Effector memory CD4-positive, alpha-beta T cell (primary cell): ENCODE results near the gene CLEC16A.

Source experiments
- DNase-seq, 3 donors: peaks; one replicate each; pipeline ENCODE4 v3.0.0-alpha.2; 2020
- H3K27ac ChIP-seq: 2 replicates; pipeline ENCODE4 v1.7.0; 2013; ENCODE audit warnings: mild to moderate bottlenecking, low read length, moderate library complexity; ENCODE audit not compliant: insufficient read depth, poor library complexity, severe bottlenecking
- H3K27me3 ChIP-seq: replicated peaks from 2 replicates; pipeline ENCODE4 v1.7.0; 2013; ENCODE audit warnings: mild to moderate bottlenecking, low read length; ENCODE audit not compliant: insufficient read depth, control insufficient read depth, poor library complexity, severe bottlenecking
- H3K36me3 ChIP-seq: 2 replicates; pipeline ENCODE4 v1.7.0; 2013; ENCODE audit warnings: mild to moderate bottlenecking, low read length, moderate library complexity; ENCODE audit not compliant: control insufficient read depth, insufficient read depth
- H3K4me1 ChIP-seq: 2 replicates; pipeline ENCODE4 v1.7.0; 2013; ENCODE audit warnings: low read length, mild to moderate bottlenecking; ENCODE audit not compliant: control insufficient read depth, insufficient read depth, poor library complexity, severe bottlenecking
- H3K4me3 ChIP-seq: 2 replicates; pipeline ENCODE4 v1.7.0; 2013; ENCODE audit warnings: low read length, low read depth, mild to moderate bottlenecking; ENCODE audit not compliant: insufficient read depth, poor library complexity, severe bottlenecking
- H3K9me3 ChIP-seq: 2 replicates; pipeline ENCODE4 v1.7.0; 2013; ENCODE audit warnings: mild to moderate bottlenecking, low read length, moderate library complexity; ENCODE audit not compliant: control insufficient read depth

CLEC16A gene

DNA sequence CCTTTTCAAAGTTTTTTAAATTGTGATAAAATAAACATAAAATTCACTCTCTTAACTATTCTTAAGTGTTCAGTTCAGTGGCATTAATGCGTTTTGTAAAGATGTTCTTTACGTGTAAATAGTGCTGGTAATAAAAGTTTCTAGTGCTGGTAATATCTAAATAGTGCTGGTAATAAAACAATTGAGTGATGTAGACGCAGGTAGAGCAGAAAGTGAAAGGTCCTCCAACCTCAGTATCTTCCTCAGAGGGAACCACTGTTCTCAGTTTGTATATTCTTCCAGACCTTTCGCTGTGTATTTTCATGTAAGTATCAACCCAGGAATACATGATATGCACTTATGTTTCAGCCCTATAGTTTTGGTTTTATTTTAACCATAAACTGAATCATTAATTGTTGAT is 53.1 kb downstream of the CLEC16A start:
- Histone ChIP-seq H3K27ac (no peak overlapping the region), H3K4me3 (no peak overlapping the region), H3K27me3 (no peaks in the 10 kb centered on the region), H3K9me3 (no peaks in the 10 kb centered on the region), H3K36me3 (peaks cover 10% of the 10 kb centered on the region), H3K4me1 (no peaks in the 10 kb centered on the region)
- no peak for DNase-seq

DNA sequence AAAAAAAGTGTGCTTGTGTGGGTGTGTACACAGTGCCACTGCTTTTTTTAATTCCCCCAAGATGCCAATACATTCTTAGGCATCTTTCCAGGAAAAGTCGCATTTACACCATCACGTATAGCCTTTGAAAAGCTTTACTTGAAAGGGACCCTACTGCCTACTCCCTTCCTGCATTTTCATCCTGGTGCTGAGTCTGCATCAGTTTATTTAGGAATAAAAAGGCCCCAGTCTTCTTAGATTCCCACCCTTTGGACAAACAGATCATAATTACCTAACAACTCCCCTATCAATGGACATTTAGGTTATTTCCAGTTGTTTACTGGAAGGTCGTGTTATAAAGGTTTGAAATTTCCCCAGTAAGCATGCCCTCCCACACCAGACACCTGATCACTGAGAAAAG is 54.9 kb downstream of the CLEC16A start:
- Histone ChIP-seq H3K36me3 (peaks cover 18% of the 10 kb centered on the region), H3K4me1 (no peaks in the 10 kb centered on the region), H3K4me3 (no peak overlapping the region), H3K9me3 (no peaks in the 10 kb centered on the region), H3K27ac (no peak overlapping the region), H3K27me3 (no peaks in the 10 kb centered on the region)
- no peak for DNase-seq

DNA sequence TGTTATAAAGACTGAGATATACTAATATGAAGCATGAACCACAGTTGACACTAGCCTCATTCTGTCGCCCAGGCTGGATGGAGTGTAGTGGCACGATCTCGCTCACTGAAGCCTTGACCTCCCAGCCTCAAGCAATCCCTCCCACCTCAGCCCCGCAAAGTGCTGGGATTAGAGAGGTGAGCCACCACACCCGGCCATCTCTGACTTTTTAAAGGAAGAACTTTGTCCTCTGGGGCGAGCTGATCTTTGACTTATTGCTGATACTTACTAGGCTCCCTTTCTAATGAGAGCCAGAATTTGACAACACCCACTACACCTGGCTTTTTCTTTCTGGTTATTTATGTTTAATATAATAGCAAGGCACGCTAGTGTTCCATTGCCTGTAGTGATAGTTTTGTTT is 57.2 kb downstream of the CLEC16A start:
- Histone ChIP-seq H3K27me3 (no peaks in the 10 kb centered on the region), H3K4me3 (no peak overlapping the region), H3K4me1 (no peaks in the 10 kb centered on the region), H3K27ac (no peak overlapping the region), H3K36me3 (peaks cover 17% of the 10 kb centered on the region), H3K9me3 (no peaks in the 10 kb centered on the region)
- DNase-seq, result no peak

DNA sequence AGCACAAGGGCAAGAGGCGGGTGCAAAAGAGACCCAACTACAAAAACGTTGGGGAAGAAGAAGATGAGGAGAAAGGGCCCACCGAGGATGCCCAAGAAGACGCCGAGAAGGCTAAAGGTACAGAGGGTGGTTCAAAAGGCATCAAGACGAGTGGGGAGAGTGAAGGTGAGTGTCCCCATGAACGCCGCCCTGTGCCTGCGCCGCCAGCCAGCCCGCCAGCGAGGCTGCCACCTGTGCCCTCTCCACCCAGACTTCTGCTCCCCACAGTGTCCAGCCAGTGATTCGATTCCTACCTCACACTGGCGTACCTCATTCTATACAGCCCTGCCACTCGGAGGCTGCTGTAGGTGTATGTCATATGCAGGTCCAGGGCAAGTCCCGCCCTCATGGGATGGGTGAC is 58.8 kb downstream of the CLEC16A start:
- peaks cover 20% of the 10 kb centered on the region for H3K36me3 ChIP-seq
- H3K27me3 ChIP-seq, result no peaks in the 10 kb centered on the region
- no peak overlapping the region for H3K27ac ChIP-seq
- H3K9me3 ChIP-seq, result no peaks in the 10 kb centered on the region
- no peaks in the 10 kb centered on the region for H3K4me1 ChIP-seq
- no peak overlapping the region for H3K4me3 ChIP-seq
- DNase-seq, result no peak

DNA sequence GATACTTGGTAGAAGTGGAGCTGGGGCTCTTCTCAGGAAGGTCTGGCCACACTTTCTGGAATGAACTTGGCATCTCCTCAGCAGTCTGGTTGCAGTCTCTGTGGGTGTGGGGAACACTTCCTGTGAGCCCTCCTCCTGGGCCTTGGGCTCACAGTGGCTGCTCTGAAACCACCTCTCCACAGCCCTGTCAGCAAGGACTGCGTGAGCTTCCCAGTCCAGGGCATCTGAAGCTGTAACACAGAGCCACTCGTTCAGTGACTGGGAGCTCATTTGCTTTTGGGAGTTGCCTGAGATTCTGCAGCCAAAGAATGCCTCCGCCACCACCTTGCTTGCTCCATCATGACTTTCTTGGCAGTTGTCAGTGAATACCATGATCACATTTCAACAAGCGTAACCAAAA is 60.0 kb downstream of the CLEC16A start:
- no peaks in the 10 kb centered on the region for H3K9me3 ChIP-seq
- H3K4me1 ChIP-seq, result no peaks in the 10 kb centered on the region
- no peak overlapping the region for H3K27ac ChIP-seq
- no peaks in the 10 kb centered on the region for H3K27me3 ChIP-seq
- peaks cover 25% of the 10 kb centered on the region for H3K36me3 ChIP-seq
- DNase-seq, result no peak
- no peak overlapping the region for H3K4me3 ChIP-seq

DNA sequence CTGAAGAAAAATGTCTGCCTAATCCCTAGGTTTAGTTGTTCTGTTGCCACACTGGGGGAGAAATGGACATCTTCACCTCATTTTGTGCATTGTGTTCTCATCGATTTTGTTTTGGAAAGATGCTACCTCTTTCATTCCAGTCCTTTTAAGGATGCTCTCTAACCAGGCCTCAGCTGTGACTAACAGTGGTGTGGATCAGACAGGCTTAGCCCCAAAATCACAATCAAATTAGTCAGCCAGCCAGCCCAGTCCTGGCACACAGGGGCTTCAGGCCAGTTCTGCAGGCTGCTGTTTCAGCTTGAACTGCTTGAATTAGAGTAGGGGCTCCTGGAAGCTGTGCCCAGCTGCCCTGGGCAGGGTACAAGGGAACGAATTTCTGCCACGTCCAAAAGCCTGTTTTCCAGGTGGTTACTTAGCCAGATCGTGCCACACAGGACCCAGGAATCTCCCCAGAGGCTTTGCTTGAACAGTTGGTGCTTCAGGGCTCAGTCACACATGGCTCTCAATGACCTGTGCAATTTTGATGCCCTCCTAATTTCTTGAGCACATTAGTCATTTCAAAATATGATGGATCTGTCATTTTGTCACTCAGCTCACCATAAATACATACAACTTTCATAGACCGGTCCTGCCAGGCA is 60.7 kb downstream of the CLEC16A start:
- Histone ChIP-seq H3K4me3 (no peak overlapping the region), H3K9me3 (no peaks in the 10 kb centered on the region), H3K27me3 (no peaks in the 10 kb centered on the region), H3K27ac (no peak overlapping the region), H3K36me3 (peaks cover 28% of the 10 kb centered on the region), H3K4me1 (no peaks in the 10 kb centered on the region)
- no peak for DNase-seq

DNA sequence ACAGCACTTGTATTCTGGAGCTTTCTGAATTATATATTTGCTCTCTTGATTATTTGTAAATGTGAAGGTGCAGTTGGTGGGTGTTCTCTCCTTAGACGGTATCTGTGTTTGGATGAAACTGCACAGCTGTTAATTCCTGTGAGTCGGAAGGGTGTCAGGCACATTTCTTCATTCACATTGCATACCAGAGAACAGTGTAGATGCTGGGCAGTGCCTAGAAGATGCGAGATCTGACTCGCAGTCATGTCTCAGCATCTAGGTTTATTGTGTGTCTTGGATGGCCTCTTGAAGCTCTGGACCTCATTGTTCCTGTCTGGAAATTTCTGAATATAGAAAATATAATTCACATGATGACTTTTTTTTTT is 61.2 kb downstream of the CLEC16A start:
- no peak overlapping the region for H3K27ac ChIP-seq
- H3K4me1 ChIP-seq, result no peaks in the 10 kb centered on the region
- H3K4me3 ChIP-seq, result no peak overlapping the region
- no peaks in the 10 kb centered on the region for H3K27me3 ChIP-seq
- H3K36me3 ChIP-seq, result peaks cover 25% of the 10 kb centered on the region
- no peaks in the 10 kb centered on the region for H3K9me3 ChIP-seq
- no peak for DNase-seq

DNA sequence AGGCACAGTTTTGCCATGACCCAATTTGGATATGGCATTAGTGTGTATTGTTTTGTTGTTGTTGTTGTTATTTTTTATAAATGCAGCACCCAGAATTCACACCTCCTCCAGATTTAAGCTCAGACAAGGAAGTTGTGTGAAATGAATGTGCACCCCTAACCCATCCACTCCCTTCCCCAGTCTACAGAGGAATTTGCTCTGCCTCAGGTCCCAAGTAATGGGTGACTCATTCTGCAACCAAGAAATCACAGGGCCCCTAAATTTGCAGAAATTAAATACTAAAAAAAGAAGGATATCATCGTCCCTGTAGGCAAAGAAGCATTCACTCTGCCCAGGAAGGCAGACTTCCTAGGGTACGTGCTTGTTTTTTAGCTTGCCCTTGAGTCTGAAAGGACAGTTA is 62.3 kb downstream of the CLEC16A start:
- Histone ChIP-seq H3K4me3 (no peak overlapping the region), H3K27ac (no peak overlapping the region), H3K27me3 (no peaks in the 10 kb centered on the region), H3K4me1 (no peaks in the 10 kb centered on the region), H3K9me3 (no peaks in the 10 kb centered on the region), H3K36me3 (peaks cover 29% of the 10 kb centered on the region)
- no peak for DNase-seq

DNA sequence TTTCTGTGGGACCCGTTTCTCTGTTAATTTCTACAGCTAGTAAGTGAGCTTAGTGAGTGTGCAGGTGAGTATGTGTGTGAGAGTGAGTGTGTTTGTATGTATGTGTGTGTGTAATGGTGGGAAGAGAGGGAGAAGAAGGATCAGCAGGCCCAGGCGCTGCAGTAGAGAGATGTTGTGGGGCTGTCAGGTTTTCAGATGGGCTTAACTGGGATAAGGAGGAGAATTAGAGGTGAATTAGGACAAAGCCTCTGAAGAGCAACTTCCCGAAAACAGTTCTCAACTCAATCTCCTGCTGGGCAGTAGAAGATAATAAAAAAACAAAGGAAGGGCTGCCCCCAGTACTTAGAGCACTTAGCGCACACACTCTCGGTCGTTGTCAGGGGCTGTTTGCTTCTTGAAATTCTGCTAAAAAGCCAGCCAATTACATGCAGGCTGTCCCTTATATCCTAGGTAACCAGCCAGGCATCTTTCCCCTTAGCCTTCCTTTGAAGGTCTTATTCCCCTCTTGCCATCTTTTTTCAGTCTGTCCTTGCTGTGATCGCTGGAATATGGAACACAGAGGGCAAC is 63.4 kb downstream of the CLEC16A start:
- DNase-seq, result no peak
- H3K27me3 ChIP-seq, result no peaks in the 10 kb centered on the region
- H3K27ac ChIP-seq, result no peak overlapping the region
- H3K36me3 ChIP-seq, result peaks cover 24% of the 10 kb centered on the region
- H3K4me1 ChIP-seq, result no peaks in the 10 kb centered on the region
- H3K9me3 ChIP-seq, result no peaks in the 10 kb centered on the region
- H3K4me3 ChIP-seq, result no peak overlapping the region

DNA sequence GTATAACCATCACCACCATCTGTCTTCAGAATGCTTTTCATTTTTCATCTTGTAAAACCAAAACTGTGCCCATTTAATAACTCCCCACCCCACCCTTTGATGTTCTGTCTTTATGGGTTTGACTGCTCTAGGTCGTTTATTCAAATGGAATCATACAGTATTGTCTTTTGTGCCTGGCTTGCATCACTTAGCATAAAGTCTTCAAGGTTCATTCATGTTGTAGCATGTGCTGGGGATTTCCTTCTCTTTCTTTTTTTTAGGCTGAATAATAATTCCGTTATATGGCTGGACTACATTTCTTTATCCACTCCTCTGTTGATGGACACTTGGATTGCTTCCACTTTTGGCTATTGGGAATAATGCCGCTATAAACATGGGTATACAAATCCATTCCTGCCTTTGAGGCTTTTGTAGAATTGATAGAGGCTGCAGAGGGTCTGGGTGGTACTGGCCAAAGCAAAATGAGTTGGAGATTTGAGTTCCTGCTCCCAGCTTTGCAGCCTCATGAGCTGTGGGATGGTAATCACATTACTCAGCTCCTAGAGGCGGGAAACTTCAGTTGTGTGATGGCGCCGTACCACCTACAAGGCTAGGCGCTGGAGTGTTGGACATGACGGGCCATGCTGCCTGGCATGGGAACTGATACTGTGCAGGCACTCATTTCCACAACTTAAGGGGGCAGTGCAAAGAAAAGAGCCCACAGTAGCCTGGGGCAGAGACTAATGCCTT is 64.8 kb downstream of the CLEC16A start:
- Histone ChIP-seq H3K36me3 (peaks cover 15% of the 10 kb centered on the region), H3K27ac (no peak overlapping the region), H3K4me3 (no peak overlapping the region), H3K4me1 (no peaks in the 10 kb centered on the region), H3K27me3 (no peaks in the 10 kb centered on the region), H3K9me3 (no peaks in the 10 kb centered on the region)
- no peak for DNase-seq
